ENCODE measurements around the gene TTN.
A peak's percentile ranks its signal among the peaks of the same experiment; 100 is the strongest.

Gene TTN

GRCh38 chr2:178716394-178716793, 90.8 kb downstream of the TTN start:
- no peak for DNase-seq (ENCODE audit: low read depth)
- no peak for TF ChIP-seq CTCF (IDR thresholded peaks at IDR 0.05; ENCODE audit: insufficient read depth, low read depth, low read length, missing control alignments)
- H3K4me3 ChIP-seq (ENCODE audit: low read length), result no peak overlapping the region

GRCh38 chr2:178715366-178715765, 91.9 kb downstream of the TTN start:
- DNase-seq (ENCODE audit: low read depth), result no peak
- H3K4me3 ChIP-seq (ENCODE audit: low read length), result no peak overlapping the region
- TF ChIP-seq CTCF (IDR thresholded peaks at IDR 0.05; ENCODE audit: insufficient read depth, low read depth, low read length, missing control alignments), result no peak

- H3K4me3 ChIP-seq (ENCODE audit: low read length), result no peak overlapping the region
- no peak for DNase-seq (ENCODE audit: low read depth)
- TF ChIP-seq CTCF (IDR thresholded peaks at IDR 0.05; ENCODE audit: insufficient read depth, low read depth, low read length, missing control alignments), result no peak
Observed at GRCh38 chr2:178707476-178707875, 99.7 kb downstream of the TTN start.

GRCh38 chr2:178704876-178705275, 102.3 kb downstream of the TTN start:
- no peak for DNase-seq (ENCODE audit: low read depth)
- no peak overlapping the region for H3K4me3 ChIP-seq (ENCODE audit: low read length)
- no peak for TF ChIP-seq CTCF (IDR thresholded peaks at IDR 0.05; ENCODE audit: insufficient read depth, low read depth, low read length, missing control alignments)

GRCh38 chr2:178702361-178702760, 104.9 kb downstream of the TTN start:
- no peak for DNase-seq (ENCODE audit: low read depth)
- no peak for TF ChIP-seq CTCF (IDR thresholded peaks at IDR 0.05; ENCODE audit: insufficient read depth, low read depth, low read length, missing control alignments)
- H3K4me3 ChIP-seq (ENCODE audit: low read length), result no peak overlapping the region

- peak; percentile 47 for DNase-seq (ENCODE audit: low read depth)
- no peak overlapping the region for H3K4me3 ChIP-seq (ENCODE audit: low read length)
- peak; percentile 90 for TF ChIP-seq CTCF (IDR thresholded peaks at IDR 0.05; ENCODE audit: insufficient read depth, low read depth, low read length, missing control alignments)
Observed at GRCh38 chr2:178700922-178701342, 106.3 kb downstream of the TTN start.

GRCh38 chr2:178700136-178700535, 107.1 kb downstream of the TTN start:
- no peak overlapping the region for H3K4me3 ChIP-seq (ENCODE audit: low read length)
- peak; percentile 14 for DNase-seq (ENCODE audit: low read depth)

More at GRCh38 chr2:178700136-178700535, 107.1 kb downstream of the TTN start:
- no peak for TF ChIP-seq CTCF (IDR thresholded peaks at IDR 0.05; ENCODE audit: insufficient read depth, low read depth, low read length, missing control alignments)
